GM23338 (cell line): ENCODE data around the gene HLX. TPM values are rescaled to one million over a fixed set of nuclear protein-coding genes. Genes with fewer than 3 reads are reported as not detected.

ENCODE experiments used
- ATAC-seq: fragments of 200-7000 bp; cut with Tn5 transposase; 3 replicates; pipeline ENCODE4 v1.9.1; 2020
- DNase-seq: peaks from one replicate; pipeline ENCODE4 v3.0.0-alpha.2; 2015; ENCODE audit warnings: low spot score
- H2AFZ ChIP-seq: fragments of 200-600 bp; sonication (generic); 2 replicates; pipeline ENCODE4 v1.8.0; 2016; ENCODE audit warnings: antibody characterized with exemption, mild to moderate bottlenecking, moderate library complexity
- H3F3A ChIP-seq: fragments of 200-600 bp; sonication (generic); replicated peaks from 2 replicates; pipeline ENCODE4 v1.8.0; 2017; ENCODE audit warnings: antibody characterized with exemption, mixed run types, low read depth
- H3K27ac ChIP-seq: fragments of 200-600 bp; sonication (generic); 2 replicates; pipeline ENCODE4 v1.6.1; 2016; ENCODE audit warnings: low read depth
- H3K27me3 ChIP-seq: fragments of 200-600 bp; sonication (generic); 2 replicates; pipeline ENCODE4 v1.8.0; 2016; ENCODE audit warnings: mild to moderate bottlenecking, mixed run types, moderate library complexity; ENCODE audit not compliant: insufficient read depth
- H3K36me3 ChIP-seq: fragments of 200-600 bp; sonication (generic); 2 replicates; pipeline ENCODE4 v1.8.0; 2016; ENCODE audit warnings: mild to moderate bottlenecking; ENCODE audit not compliant: insufficient read depth
- H3K4me1 ChIP-seq: fragments of 200-600 bp; sonication (generic); 2 replicates; pipeline ENCODE4 v1.8.0; 2016; ENCODE audit warnings: mild to moderate bottlenecking, moderate library complexity; ENCODE audit not compliant: insufficient read depth
- H3K4me2 ChIP-seq: fragments of 200-600 bp; sonication (generic); 2 replicates; pipeline ENCODE4 v1.7.1; 2017; ENCODE audit warnings: mixed run types
- H3K4me3 ChIP-seq: fragments of 200-600 bp; sonication (generic); 2 replicates; pipeline ENCODE4 v1.6.1; 2016; ENCODE audit warnings: mixed run types
- H3K79me2 ChIP-seq: fragments of 200-600 bp; sonication (generic); replicated peaks from 2 replicates; pipeline ENCODE4 v1.8.0; 2017; ENCODE audit warnings: mild to moderate bottlenecking; ENCODE audit not compliant: insufficient read depth
- H3K9me2 ChIP-seq: fragments of 200-600 bp; sonication (generic); 2 replicates; pipeline ENCODE4 v1.8.0; 2017; ENCODE audit not compliant: insufficient read depth
- H4K20me1 ChIP-seq: fragments of 200-600 bp; sonication (generic); replicated peaks from 2 replicates; pipeline ENCODE4 v1.8.0; 2017; ENCODE audit warnings: mild to moderate bottlenecking; ENCODE audit not compliant: insufficient read depth
- H3K27ac Mint-ChIP-seq: 2 replicates; pipeline ENCODE4 v1.8.0; 2020; ENCODE audit warnings: inconsistent platforms, mild to moderate bottlenecking, moderate library complexity, mixed read lengths
- H3K27me3 Mint-ChIP-seq: 3 replicates; pipeline ENCODE4 v1.8.0; 2022; ENCODE audit warnings: low read depth, mild to moderate bottlenecking, moderate library complexity, mixed read lengths, inconsistent platforms; ENCODE audit not compliant: insufficient read depth, poor library complexity
- H3K36me3 Mint-ChIP-seq: 3 replicates; pipeline ENCODE4 v1.8.0; 2021; ENCODE audit warnings: low read depth, mild to moderate bottlenecking, inconsistent platforms, moderate library complexity, mixed read lengths
- H3K4me1 Mint-ChIP-seq: 3 replicates; pipeline ENCODE4 v1.8.0; 2020; ENCODE audit warnings: mild to moderate bottlenecking, inconsistent platforms, mixed read lengths
- H3K4me3 Mint-ChIP-seq: 3 replicates; pipeline ENCODE4 v1.8.0; 2021; ENCODE audit warnings: moderate library complexity, mild to moderate bottlenecking, inconsistent platforms, mixed read lengths
- H3K9me3 Mint-ChIP-seq: 3 replicates; pipeline ENCODE4 v1.8.0; 2020; ENCODE audit warnings: moderate library complexity, mild to moderate bottlenecking, inconsistent platforms, mixed read lengths
- CREB1 ChIP-seq: fragments of 250-450 bp; sonication (Bioruptor Pico); IDR thresholded peaks from 2 replicates; pipeline ENCODE4 v1.5.0; 2020; ENCODE audit warnings: low read depth, mild to moderate bottlenecking, moderate library complexity
- CTCF ChIP-seq, 2 experiments: fragments of 200-600 bp in 1 of 2; sonication (generic) in 1 of 2; conservative IDR thresholded peaks; 2 replicates each; pipeline versions ENCODE4 v1.5.1 to v1.6.1; 2016 to 2017; ENCODE audit warnings: antibody characterized with exemption in 2 of 2, low read depth in 2 of 2, mild to moderate bottlenecking in 2 of 2, moderate library complexity in 1 of 2
- ETS1 ChIP-seq: IDR thresholded peaks from 2 replicates; pipeline ENCODE4 v1.6.1; 2016; ENCODE audit warnings: antibody characterized with exemption
- EZH2 ChIP-seq: fragments of 200-600 bp; sonication (generic); IDR thresholded peaks from one replicate; pipeline ENCODE4 v1.8.0; 2017; ENCODE audit warnings: antibody characterized with exemption, mild to moderate bottlenecking, low read depth; ENCODE audit not compliant: unreplicated experiment
- EZH2phosphoT487 ChIP-seq: fragments of 200-600 bp; sonication (generic); IDR thresholded peaks from one replicate; pipeline ENCODE4 v1.8.1; 2018; ENCODE audit warnings: antibody characterized with exemption; ENCODE audit not compliant: unreplicated experiment
- NANOG ChIP-seq: IDR thresholded peaks from 2 replicates; pipeline ENCODE4 v1.6.1; 2016; ENCODE audit warnings: antibody characterized with exemption, borderline replicate concordance
- REST ChIP-seq: IDR thresholded peaks from one replicate; pipeline ENCODE4 v1.6.1; 2018; ENCODE audit warnings: antibody characterized with exemption; ENCODE audit not compliant: unreplicated experiment
- ZNF114 ChIP-seq: fragments of 250-450 bp; sonication (Bioruptor Pico); IDR thresholded peaks from 2 replicates; pipeline ENCODE4 v1.5.0; 2020; ENCODE audit warnings: mild to moderate bottlenecking, moderate library complexity
- ZNF331 ChIP-seq: fragments of 250-450 bp; sonication (Bioruptor Pico); IDR thresholded peaks from 2 replicates; pipeline ENCODE4 v1.5.0; 2020; ENCODE audit warnings: low read depth, mild to moderate bottlenecking, moderate library complexity
- polyA plus RNA-seq: library from polyadenylated mRNA; unstranded; fragments of >200 nt; fragmentation: Nextera tagmentation; extraction: Ambion mirVana; gene quantifications from 2 replicates; pipeline ENCODE4 v1.2.1, GENCODE V29; 2016
- total RNA-seq: library from RNA; depleted of rRNA; stranded (reverse); fragments of >200 nt; shearing (Covaris generic); gene quantifications from 2 replicates; pipeline ENCODE4 v1.2.3, GENCODE V29; 2014

The HLX gene
- total and polyA plus RNA-seq, 2 experiments from 2014 or later, result 0.07 TPM; not detected in 1

GRCh38 chr1:220892086-220892376, 12.8 kb downstream of the HLX start (continued):
- no peak for TF ChIP-seq CTCF (conservative IDR thresholded peaks at IDR 0.05; ENCODE audit: low read depth in 2 of 2)
- no peak for TF ChIP-seq EZH2phosphoT487
- no peak for TF ChIP-seq REST
- no peak for TF ChIP-seq CREB1 (CRISPR knock-in tag)
- TF ChIP-seq ZNF114, result no peak
- no peak for TF ChIP-seq EZH2
- no peak for TF ChIP-seq ZNF331 (CRISPR knock-in tag)

- Histone ChIP-seq H3K4me2 (peak overlapping the region; percentile 87), H3K27ac (no peak overlapping the region), H4K20me1 (peaks cover 40% of the 10 kb centered on the region), H2AFZ (no peak overlapping the region), H3K27me3 (peaks cover 100% of the 10 kb centered on the region), H3K9me2 (no peaks in the 10 kb centered on the region), H3K4me1 (peaks cover 41% of the 10 kb centered on the region), H3K36me3 (no peaks in the 10 kb centered on the region; the same call in 1 of the 2 replicates), H3K4me3 (peak overlapping the region; percentile 58), H3K79me2 (no peaks in the 10 kb centered on the region), H3F3A (peaks cover 6% of the 10 kb centered on the region; the same call in 1 of the 2 replicates)
- H3K27me3 Mint-ChIP-seq, result peaks cover 98% of the 10 kb centered on the region
- peaks cover 51% of the 10 kb centered on the region for H3K4me1 Mint-ChIP-seq
- ATAC-seq (no peak), DNase-seq (peak; percentile 70)
- no peak overlapping the region for H3K27ac Mint-ChIP-seq
- no peak for TF ChIP-seq NANOG
- no peak for TF ChIP-seq ZNF114
- peak; percentile 63 for TF ChIP-seq EZH2
- TF ChIP-seq EZH2phosphoT487, result peak; percentile 64
- TF ChIP-seq ETS1, result no peak
- H3K9me3 Mint-ChIP-seq, result peaks cover 14% of the 10 kb centered on the region
- peak overlapping the region; percentile 66; the same call in 2 of the 3 replicates for H3K4me3 Mint-ChIP-seq
- H3K36me3 Mint-ChIP-seq, result peaks cover 3% of the 10 kb centered on the region; the same call in 1 of the 3 replicates
Measured at GRCh38 chr1:220892997-220893700, 13.9 kb downstream of the HLX start.
